ENCODE data around the gene CERS6.

DNA sequence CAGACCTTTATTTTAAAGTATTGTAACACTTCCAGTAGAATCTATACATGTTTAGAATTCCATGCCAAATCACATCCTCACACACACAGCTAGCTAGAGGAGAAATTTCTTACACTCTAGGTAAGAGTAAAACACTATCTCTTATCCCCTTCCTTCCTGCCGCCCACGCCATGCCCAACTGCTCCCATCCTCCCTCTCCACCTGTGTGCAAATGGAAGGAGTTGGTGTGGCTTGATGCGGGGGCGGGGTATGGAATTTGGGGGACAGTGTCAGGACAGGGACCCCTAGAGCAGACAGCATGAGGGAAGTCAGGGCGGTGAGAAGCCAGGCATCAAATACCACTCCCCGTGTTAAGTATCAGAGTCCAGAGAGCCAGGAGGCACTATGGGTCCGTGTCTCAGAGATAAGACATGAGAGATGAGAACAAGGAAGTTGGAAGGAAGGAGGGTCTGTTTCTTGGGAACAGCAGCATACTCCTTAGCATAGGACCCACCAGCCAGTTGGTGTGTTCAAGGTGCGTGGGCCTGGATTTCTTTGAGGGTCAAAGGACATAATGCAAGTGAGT, 297.8 kb downstream of the CERS6 start:
- TF ChIP-seq POLR2A (IDR thresholded peaks at IDR 0.05), result no peak
- TF ChIP-seq, protein P1, sequence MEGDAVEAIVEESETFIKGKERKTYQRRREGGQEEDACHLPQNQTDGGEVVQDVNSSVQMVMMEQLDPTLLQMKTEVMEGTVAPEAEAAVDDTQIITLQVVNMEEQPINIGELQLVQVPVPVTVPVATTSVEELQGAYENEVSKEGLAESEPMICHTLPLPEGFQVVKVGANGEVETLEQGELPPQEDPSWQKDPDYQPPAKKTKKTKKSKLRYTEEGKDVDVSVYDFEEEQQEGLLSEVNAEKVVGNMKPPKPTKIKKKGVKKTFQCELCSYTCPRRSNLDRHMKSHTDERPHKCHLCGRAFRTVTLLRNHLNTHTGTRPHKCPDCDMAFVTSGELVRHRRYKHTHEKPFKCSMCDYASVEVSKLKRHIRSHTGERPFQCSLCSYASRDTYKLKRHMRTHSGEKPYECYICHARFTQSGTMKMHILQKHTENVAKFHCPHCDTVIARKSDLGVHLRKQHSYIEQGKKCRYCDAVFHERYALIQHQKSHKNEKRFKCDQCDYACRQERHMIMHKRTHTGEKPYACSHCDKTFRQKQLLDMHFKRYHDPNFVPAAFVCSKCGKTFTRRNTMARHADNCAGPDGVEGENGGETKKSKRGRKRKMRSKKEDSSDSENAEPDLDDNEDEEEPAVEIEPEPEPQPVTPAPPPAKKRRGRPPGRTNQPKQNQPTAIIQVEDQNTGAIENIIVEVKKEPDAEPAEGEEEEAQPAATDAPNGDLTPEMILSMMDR (IDR thresholded peaks at IDR 0.05), result no peak
